Measurements from ENCODE around the gene COL19A1.

The COL19A1 gene

DNA sequence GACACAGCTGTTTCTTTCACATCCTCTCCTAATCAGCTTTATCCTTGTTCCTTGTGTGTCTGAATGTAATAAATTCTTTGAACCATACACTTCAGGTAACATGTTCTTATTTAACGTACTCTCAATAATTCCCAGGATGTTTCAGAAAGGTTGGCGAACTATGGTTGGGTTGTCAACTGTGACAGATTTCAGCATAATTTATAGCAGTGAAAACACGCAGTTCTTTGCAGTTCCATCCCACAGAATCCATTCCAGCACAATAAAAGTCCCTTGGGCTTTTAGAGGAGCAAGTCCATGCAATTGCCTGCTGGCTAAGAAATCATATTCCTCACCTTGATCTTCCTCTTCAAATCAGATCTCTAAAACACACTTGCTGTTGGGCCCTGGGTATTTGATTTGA, 317.2 kb downstream of the COL19A1 start:
- Histone ChIP-seq H3K27ac (ENCODE audit: low read length) (no peak overlapping the region), H4K20me1 (ENCODE audit: insufficient read depth, low read length) (no peaks in the 10 kb centered on the region), H3K79me2 (ENCODE audit: low read length) (no peaks in the 10 kb centered on the region), H3K9ac (ENCODE audit: low read length) (no peak overlapping the region), H3K27me3 (ENCODE audit: low read depth, low read length) (no peaks in the 10 kb centered on the region), H3K36me3 (replicated peaks; ENCODE audit: low read depth, low read length) (no peaks in the 10 kb centered on the region), H3K4me3 (ENCODE audit: low read length) (no peak overlapping the region), H3K4me2 (ENCODE audit: low read length) (no peak overlapping the region), H3K9me3 (ENCODE audit: insufficient read depth, low read length) (no peaks in the 10 kb centered on the region), H2AFZ (ENCODE audit: low read depth, low read length) (no peak overlapping the region), H3K4me1 (ENCODE audit: low read length) (no peaks in the 10 kb centered on the region)
- TF ChIP-seq, protein P1, sequence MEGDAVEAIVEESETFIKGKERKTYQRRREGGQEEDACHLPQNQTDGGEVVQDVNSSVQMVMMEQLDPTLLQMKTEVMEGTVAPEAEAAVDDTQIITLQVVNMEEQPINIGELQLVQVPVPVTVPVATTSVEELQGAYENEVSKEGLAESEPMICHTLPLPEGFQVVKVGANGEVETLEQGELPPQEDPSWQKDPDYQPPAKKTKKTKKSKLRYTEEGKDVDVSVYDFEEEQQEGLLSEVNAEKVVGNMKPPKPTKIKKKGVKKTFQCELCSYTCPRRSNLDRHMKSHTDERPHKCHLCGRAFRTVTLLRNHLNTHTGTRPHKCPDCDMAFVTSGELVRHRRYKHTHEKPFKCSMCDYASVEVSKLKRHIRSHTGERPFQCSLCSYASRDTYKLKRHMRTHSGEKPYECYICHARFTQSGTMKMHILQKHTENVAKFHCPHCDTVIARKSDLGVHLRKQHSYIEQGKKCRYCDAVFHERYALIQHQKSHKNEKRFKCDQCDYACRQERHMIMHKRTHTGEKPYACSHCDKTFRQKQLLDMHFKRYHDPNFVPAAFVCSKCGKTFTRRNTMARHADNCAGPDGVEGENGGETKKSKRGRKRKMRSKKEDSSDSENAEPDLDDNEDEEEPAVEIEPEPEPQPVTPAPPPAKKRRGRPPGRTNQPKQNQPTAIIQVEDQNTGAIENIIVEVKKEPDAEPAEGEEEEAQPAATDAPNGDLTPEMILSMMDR (IDR thresholded peaks at IDR 0.05; ENCODE audit: low read depth, low read length), result no peak
- TF ChIP-seq EZH2phosphoT487 (IDR thresholded peaks at IDR 0.05; ENCODE audit: low read depth), result no peak

DNA sequence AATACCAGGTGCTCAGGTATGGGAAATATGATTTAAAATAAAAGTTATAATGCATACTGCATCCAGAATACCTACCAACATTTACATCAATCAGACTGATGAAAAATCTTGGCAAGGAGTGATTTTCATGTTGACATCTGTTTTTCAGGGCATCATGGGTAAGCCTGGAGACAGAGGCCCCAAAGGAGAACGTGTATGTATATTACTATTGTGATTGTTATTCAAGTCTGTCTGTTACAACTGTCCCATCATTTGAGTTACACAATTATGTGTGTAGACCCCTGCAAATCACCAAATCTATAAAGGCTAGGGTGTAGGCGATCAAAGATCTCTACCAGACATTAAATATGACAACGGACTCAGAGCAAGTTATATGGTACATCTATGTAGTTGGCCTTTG, 318.4 kb downstream of the COL19A1 start:
- Histone ChIP-seq H3K27ac (ENCODE audit: low read length) (no peak overlapping the region), H3K4me2 (ENCODE audit: low read length) (no peak overlapping the region), H4K20me1 (ENCODE audit: insufficient read depth, low read length) (no peaks in the 10 kb centered on the region), H3K27me3 (ENCODE audit: low read depth, low read length) (no peaks in the 10 kb centered on the region), H3K36me3 (replicated peaks; ENCODE audit: low read depth, low read length) (no peaks in the 10 kb centered on the region), H3K4me3 (ENCODE audit: low read length) (no peak overlapping the region), H3K9ac (ENCODE audit: low read length) (no peak overlapping the region), H2AFZ (ENCODE audit: low read depth, low read length) (no peak overlapping the region), H3K4me1 (ENCODE audit: low read length) (no peaks in the 10 kb centered on the region), H3K79me2 (ENCODE audit: low read length) (no peaks in the 10 kb centered on the region), H3K9me3 (ENCODE audit: insufficient read depth, low read length) (no peaks in the 10 kb centered on the region)
- TF ChIP-seq, protein P1 (IDR thresholded peaks at IDR 0.05; ENCODE audit: low read depth, low read length), result no peak
- no peak for TF ChIP-seq EZH2phosphoT487 (IDR thresholded peaks at IDR 0.05; ENCODE audit: low read depth)

DNA sequence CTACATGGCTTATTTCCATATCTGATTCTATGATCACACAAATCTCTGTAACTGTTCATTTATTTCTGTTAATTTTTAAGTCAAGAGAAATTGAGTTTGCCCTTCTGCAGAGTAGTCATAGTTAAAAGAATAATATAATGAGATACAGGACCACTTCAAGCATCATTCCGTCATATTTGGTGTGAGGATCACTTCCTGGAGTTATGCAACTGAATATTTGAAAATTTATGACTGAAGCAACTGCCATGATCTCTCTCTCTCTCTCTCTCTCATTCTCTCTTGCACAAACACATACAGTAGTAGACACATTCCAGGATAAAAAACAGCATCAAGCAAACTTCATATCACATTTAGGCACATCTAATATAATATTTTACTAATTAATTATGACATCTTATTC, 320.1 kb downstream of the COL19A1 start:
- no peaks in the 10 kb centered on the region for H3K36me3 ChIP-seq (replicated peaks; ENCODE audit: low read depth, low read length)
- H3K9ac ChIP-seq (ENCODE audit: low read length), result no peak overlapping the region
- no peaks in the 10 kb centered on the region for H3K9me3 ChIP-seq (ENCODE audit: insufficient read depth, low read length)
- TF ChIP-seq EZH2phosphoT487 (IDR thresholded peaks at IDR 0.05; ENCODE audit: low read depth), result no peak
- TF ChIP-seq, protein P1 (IDR thresholded peaks at IDR 0.05; ENCODE audit: low read depth, low read length), result no peak
- no peak overlapping the region for H3K27ac ChIP-seq (ENCODE audit: low read length)
- no peak overlapping the region for H3K4me2 ChIP-seq (ENCODE audit: low read length)
- no peak overlapping the region for H2AFZ ChIP-seq (ENCODE audit: low read depth, low read length)
- H4K20me1 ChIP-seq (ENCODE audit: insufficient read depth, low read length), result no peaks in the 10 kb centered on the region
- no peak overlapping the region for H3K4me3 ChIP-seq (ENCODE audit: low read length)
- no peaks in the 10 kb centered on the region for H3K27me3 ChIP-seq (ENCODE audit: low read depth, low read length)
- H3K79me2 ChIP-seq (ENCODE audit: low read length), result no peaks in the 10 kb centered on the region
- H3K4me1 ChIP-seq (ENCODE audit: low read length), result no peaks in the 10 kb centered on the region

DNA sequence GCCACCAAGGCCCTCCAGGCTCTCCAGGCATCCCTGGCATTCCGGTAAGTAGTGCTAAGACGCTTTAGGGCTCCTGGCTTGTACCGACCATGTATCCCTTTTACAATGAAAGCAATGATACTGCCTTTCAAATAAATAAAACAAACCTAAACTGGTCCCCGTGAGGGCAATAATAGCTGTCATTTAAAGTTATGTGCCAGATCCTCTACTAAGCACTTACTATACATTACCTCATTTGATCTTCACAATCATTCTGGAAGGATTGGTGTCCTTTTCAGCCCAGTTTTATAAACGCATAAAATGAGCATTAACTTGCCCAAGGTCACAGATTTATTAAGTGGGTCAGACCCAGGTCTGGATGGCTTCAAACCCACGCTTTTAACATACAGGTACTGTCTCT, 321.8 kb downstream of the COL19A1 start:
- TF ChIP-seq EZH2phosphoT487 (IDR thresholded peaks at IDR 0.05; ENCODE audit: low read depth), result no peak
- TF ChIP-seq, protein P1 (IDR thresholded peaks at IDR 0.05; ENCODE audit: low read depth, low read length), result no peak
- no peaks in the 10 kb centered on the region for H4K20me1 ChIP-seq (ENCODE audit: insufficient read depth, low read length)
- no peaks in the 10 kb centered on the region for H3K79me2 ChIP-seq (ENCODE audit: low read length)
- no peak overlapping the region for H3K4me2 ChIP-seq (ENCODE audit: low read length)
- no peaks in the 10 kb centered on the region for H3K27me3 ChIP-seq (ENCODE audit: low read depth, low read length)
- no peak overlapping the region for H3K27ac ChIP-seq (ENCODE audit: low read length)
- no peak overlapping the region for H3K9ac ChIP-seq (ENCODE audit: low read length)
- H3K36me3 ChIP-seq (replicated peaks; ENCODE audit: low read depth, low read length), result no peaks in the 10 kb centered on the region
- no peak overlapping the region for H3K4me3 ChIP-seq (ENCODE audit: low read length)
- no peaks in the 10 kb centered on the region for H3K4me1 ChIP-seq (ENCODE audit: low read length)
- H2AFZ ChIP-seq (ENCODE audit: low read depth, low read length), result no peak overlapping the region
- no peaks in the 10 kb centered on the region for H3K9me3 ChIP-seq (ENCODE audit: insufficient read depth, low read length)

All from OCI-LY3 (cell line).